ENCODE results near the gene BRAT1.

GRCh38 chr7:2539031-2539911 is 16.1 kb downstream of the BRAT1 start:
- no peak for TF ChIP-seq CTCF (IDR thresholded peaks at IDR 0.05; ENCODE audit: low read length)
- no peak for TF ChIP-seq EZH2 (optimal IDR thresholded peaks at IDR 0.05; ENCODE audit: low read depth, low read length)
- no peak for TF ChIP-seq EZH2phosphoT487 (IDR thresholded peaks at IDR 0.05; ENCODE audit: low read length)
